Duodenal mucosa (tissue), 2 donors: Measurements from ENCODE around the gene KRTAP2-1.
"Not testable (repeated sequence)": the region's sequence is repeated elsewhere in the genome, so short reads cannot be mapped to it uniquely, and the experiment has no call there.

Experiments used
- H3K27ac ChIP-seq: one replicate; pipeline ENCODE4 v1.7.0; 2013; ENCODE audit warnings: low read depth, low read length
- H3K27me3 ChIP-seq, 2 donors: one replicate each; pipeline ENCODE4 v1.7.0; 2013; ENCODE audit warnings: low read length in 2 of 2, control low read depth in 1 of 2; ENCODE audit not compliant: insufficient read depth in 2 of 2, control insufficient read depth in 1 of 2
- H3K36me3 ChIP-seq, 2 donors: one replicate each; pipeline ENCODE4 v1.7.0; 2013; ENCODE audit warnings: low read length in 2 of 2, control low read depth in 1 of 2; ENCODE audit not compliant: insufficient read depth in 2 of 2, control insufficient read depth in 1 of 2
- H3K4me1 ChIP-seq, 2 donors: one replicate each; pipeline ENCODE4 v1.7.0; 2013; ENCODE audit warnings: low read length in 2 of 2, control low read depth in 1 of 2; ENCODE audit not compliant: insufficient read depth in 2 of 2, control insufficient read depth in 1 of 2
- H3K4me3 ChIP-seq, 2 donors: one replicate each; pipeline ENCODE4 v1.7.0; 2013; ENCODE audit warnings: low read length in 2 of 2, low read depth in 1 of 2
- H3K9ac ChIP-seq, 2 donors: one replicate each; pipeline ENCODE4 v1.7.0; 2013; ENCODE audit warnings: low read length in 2 of 2, low read depth in 1 of 2
- H3K9me3 ChIP-seq, 2 donors: one replicate each; pipeline ENCODE4 v1.7.0; 2013; ENCODE audit warnings: low read length in 2 of 2, control low read depth in 1 of 2; ENCODE audit not compliant: control insufficient read depth in 1 of 2

KRTAP2-1 gene

GRCh38 chr17:41057547-41057946 is 10.4 kb upstream of the KRTAP2-1 start:
- H3K9ac ChIP-seq: no peak overlapping the region
- H3K27ac ChIP-seq: no peak overlapping the region
- no peaks in the 10 kb centered on the region for H3K4me1 ChIP-seq
- H3K4me3 ChIP-seq: no peak overlapping the region
- no peaks in the 10 kb centered on the region for H3K36me3 ChIP-seq
- H3K9me3 ChIP-seq: peaks cover 0 to 4% of the 10 kb centered on the region in 2 donors
- H3K27me3 ChIP-seq: peaks cover 0 to 23% of the 10 kb centered on the region in 2 donors

DNA sequence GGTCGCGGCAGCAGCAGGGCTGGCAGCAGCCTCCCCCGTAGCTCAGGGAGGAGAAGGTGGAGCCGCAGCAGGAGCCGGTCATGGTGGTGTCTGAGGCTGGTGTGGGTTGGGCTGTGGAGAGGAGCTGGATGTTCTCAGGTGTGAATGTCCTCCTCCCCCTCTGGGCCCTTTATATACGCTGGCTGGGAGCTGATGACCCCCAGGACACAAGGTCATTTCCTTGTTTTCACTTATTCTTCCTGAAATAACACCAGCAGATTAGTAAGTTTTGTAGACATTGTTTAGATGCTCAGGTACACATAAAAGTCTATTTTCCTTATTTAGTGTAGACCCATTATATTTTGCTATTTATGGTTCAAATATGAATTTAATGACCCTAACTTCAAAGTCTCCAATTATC is 8.0 kb upstream of the KRTAP2-1 start, which contains the start of gene KRTAP2-2:
TSS of gene KRTAP2-2 (minus strand) at position 101 of the 400 bp plus-strand sequence. CDS start at position 82, 19 bp downstream.
- H3K36me3 ChIP-seq, H3K9me3 ChIP-seq, H3K4me1 ChIP-seq, H3K27ac ChIP-seq, H3K4me3 ChIP-seq, H3K9ac ChIP-seq: not testable (repeated sequence)
- peaks cover 0 to 11% of the 10 kb centered on the region in 2 donors for H3K27me3 ChIP-seq

GRCh38 chr17:41054556-41054955 is 7.4 kb upstream of the KRTAP2-1 start:
- not testable (repeated sequence) for H3K4me1 ChIP-seq, H3K4me3 ChIP-seq, H3K36me3 ChIP-seq, H3K27ac ChIP-seq, H3K9ac ChIP-seq, H3K9me3 ChIP-seq
- peaks cover 0 to 10% of the 10 kb centered on the region in 2 donors for H3K27me3 ChIP-seq

GRCh38 chr17:41054025-41054424 is 6.9 kb upstream of the KRTAP2-1 start:
- Histone ChIP-seq H3K36me3 (no peaks in the 10 kb centered on the region), H3K4me3 (no peak overlapping the region), H3K9ac (no peak overlapping the region), H3K27me3 (peaks cover 0 to 10% of the 10 kb centered on the region in 2 donors), H3K9me3 (peaks cover 0 to 4% of the 10 kb centered on the region in 2 donors), H3K4me1 (no peaks in the 10 kb centered on the region), H3K27ac (no peak overlapping the region)

- H3K4me3 ChIP-seq: no peak overlapping the region
- no peaks in the 10 kb centered on the region for H3K4me1 ChIP-seq
- H3K27me3 ChIP-seq: peaks cover 5 to 9% of the 10 kb centered on the region in 2 donors
- H3K9me3 ChIP-seq: peaks cover 0 to 3% of the 10 kb centered on the region in 2 donors
- no peak overlapping the region for H3K9ac ChIP-seq
- H3K27ac ChIP-seq: no peak overlapping the region
- no peaks in the 10 kb centered on the region for H3K36me3 ChIP-seq
These were observed 5.5 kb upstream of the KRTAP2-1 start for GRCh38 chr17:41052566-41052965.

DNA sequence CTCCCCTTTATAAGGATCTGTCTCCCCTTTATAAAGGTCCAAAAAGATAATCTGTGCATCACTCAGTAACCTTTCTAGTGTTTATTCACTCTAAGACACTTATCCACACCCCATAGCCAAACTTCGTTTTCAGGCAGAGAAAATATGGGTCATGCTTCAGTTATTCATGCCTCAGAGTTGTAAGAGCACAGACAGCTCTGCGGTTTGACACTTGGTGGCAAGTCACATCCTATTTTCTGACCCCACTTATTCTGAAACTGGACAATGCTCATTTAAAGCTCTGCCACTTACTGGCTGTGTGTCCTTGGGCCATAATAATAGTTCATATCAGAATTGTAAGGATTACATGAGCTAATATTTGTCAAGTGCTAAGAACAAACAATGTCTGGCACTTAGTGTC is 2.0 kb upstream of the KRTAP2-1 start:
- Histone ChIP-seq H3K36me3 (no peaks in the 10 kb centered on the region), H3K27me3 (peaks cover 5 to 11% of the 10 kb centered on the region in 2 donors), H3K27ac (no peak overlapping the region)

DNA sequence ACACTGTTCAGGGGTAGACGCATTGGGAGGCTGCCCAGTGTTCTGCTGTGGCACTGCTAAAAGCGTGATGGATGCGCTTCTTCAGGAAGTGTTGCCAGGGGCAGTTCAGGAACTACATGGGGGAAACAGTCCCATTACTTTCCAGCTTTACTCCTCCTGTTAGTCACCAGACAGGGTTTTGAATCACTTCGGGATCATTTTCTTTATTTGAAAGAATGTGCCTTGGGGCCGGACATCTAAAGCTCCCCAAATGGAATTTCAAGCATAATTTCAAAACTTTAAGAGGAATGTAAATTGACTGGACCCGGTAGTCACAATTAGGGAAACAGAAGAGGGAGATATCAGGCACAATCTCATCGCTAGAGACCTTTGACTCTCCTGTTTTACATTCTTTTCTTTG is 1.3 kb upstream of the KRTAP2-1 start:
- no peaks in the 10 kb centered on the region for H3K9me3 ChIP-seq
- H3K4me1 ChIP-seq: no peaks in the 10 kb centered on the region
- no peak overlapping the region for H3K9ac ChIP-seq
- no peak overlapping the region for H3K4me3 ChIP-seq
- H3K36me3 ChIP-seq: no peaks in the 10 kb centered on the region
- H3K27me3 ChIP-seq: peaks cover 5 to 10% of the 10 kb centered on the region in 2 donors
- H3K27ac ChIP-seq: no peak overlapping the region

More for the DNA sequence above, 2.0 kb upstream of the KRTAP2-1 start:
- H3K4me1 ChIP-seq: no peaks in the 10 kb centered on the region
- no peak overlapping the region for H3K4me3 ChIP-seq
- no peaks in the 10 kb centered on the region for H3K9me3 ChIP-seq
- no peak overlapping the region for H3K9ac ChIP-seq

GRCh38 chr17:41042953-41043352 is 4.2 kb downstream of the KRTAP2-1 start:
- Histone ChIP-seq H3K27ac (no peak overlapping the region), H3K27me3 (peaks cover 0 to 5% of the 10 kb centered on the region in 2 donors), H3K9me3 (no peaks in the 10 kb centered on the region), H3K4me3 (no peak overlapping the region), H3K9ac (no peak overlapping the region), H3K36me3 (no peaks in the 10 kb centered on the region), H3K4me1 (no peaks in the 10 kb centered on the region)

DNA sequence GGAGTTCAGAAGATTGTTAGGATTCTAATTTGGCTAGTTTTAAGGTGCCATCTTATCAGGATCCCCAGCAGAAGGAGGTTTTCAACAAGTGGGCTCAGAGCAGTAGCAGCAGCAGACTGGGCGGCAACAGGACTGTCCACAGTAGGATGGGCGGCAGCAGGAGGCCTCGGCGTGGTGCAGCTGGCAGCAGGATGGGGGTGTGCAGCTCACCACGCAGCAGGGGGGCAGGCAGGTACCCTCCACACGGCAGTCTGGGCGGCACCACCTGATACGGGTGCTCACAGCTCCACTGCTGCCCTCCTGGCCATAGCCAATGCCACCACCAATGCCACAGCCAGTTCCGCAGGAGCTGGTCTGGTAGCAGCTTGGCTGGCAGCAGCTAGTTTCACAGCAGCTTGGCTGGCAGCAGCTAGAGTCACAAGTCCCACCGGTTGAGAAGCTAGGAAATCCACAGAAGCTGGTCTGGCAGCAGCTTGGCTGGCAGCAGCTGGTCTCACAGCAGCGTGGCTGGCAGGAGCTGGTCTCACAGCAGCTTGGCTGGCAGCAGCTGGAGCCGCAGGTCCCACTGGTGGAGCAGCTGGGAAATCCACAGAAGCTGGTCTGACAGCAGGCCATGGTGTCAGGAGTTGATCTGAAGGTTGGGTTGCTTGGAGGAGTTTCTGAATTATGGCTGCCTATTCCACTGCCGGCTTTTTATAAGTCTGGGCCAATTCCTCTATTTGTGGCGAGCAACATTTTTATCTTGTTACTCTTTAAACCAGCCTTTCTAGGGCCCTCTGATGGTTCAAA is 6.1 kb downstream of the KRTAP2-1 start, which contains the start of gene KRTAP1-1:
TSS of gene KRTAP1-1 (minus strand) at position 668 of the 789 bp plus-strand sequence. CDS start at position 615, 53 bp downstream.
- H3K9me3 ChIP-seq, H3K4me3 ChIP-seq, H3K27ac ChIP-seq: not testable (repeated sequence)

DNA sequence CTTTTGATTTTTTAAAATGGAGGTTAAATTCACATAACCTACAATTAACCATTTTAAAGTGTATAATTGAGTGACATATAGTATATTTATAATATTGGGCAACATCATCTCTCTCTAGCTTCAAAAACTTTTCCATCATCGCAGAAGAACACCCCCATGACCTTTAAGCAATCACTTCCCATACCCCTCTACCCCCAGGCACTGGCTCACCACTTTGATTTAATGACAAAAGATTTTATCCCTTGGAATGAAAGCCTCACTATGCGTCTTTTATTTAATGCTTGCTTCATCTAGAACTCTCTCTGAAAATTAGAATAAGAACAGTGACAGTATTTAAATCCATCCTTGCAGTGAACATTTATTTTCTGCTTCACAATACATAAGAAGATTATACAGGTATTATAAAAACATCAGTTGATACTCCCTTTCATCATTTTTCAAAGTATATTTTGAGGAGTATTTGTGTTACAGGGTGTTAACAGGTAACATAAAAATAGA is 9.2 kb downstream of the KRTAP2-1 start:
- no peaks in the 10 kb centered on the region for H3K9me3 ChIP-seq
- no peak overlapping the region for H3K9ac ChIP-seq
- H3K27ac ChIP-seq: no peak overlapping the region
- peaks cover 0 to 3% of the 10 kb centered on the region in 2 donors for H3K27me3 ChIP-seq
- H3K4me1 ChIP-seq: no peaks in the 10 kb centered on the region
- no peak overlapping the region for H3K4me3 ChIP-seq
- H3K36me3 ChIP-seq: no peaks in the 10 kb centered on the region

More for the DNA sequence above, 6.1 kb downstream of the KRTAP2-1 start, which contains the start of gene KRTAP1-1:
- H3K9ac ChIP-seq, H3K4me1 ChIP-seq, H3K36me3 ChIP-seq, H3K27me3 ChIP-seq: not testable (repeated sequence)
